COLO668 (cell line): ENCODE measurements around the gene CLP1.
A peak's percentile ranks its signal among the peaks of the same experiment; 100 is the strongest.
"Not testable (repeated sequence)": the region's sequence is repeated elsewhere in the genome, so short reads cannot be mapped to it uniquely, and the experiment has no call there.

Experiments used
- DNase-seq: peaks from one replicate; lab custom pipeline; 2025; ENCODE audit not compliant: unreplicated experiment; lab: John Stamatoyannopoulos, UW

The CLP1 gene

DNA sequence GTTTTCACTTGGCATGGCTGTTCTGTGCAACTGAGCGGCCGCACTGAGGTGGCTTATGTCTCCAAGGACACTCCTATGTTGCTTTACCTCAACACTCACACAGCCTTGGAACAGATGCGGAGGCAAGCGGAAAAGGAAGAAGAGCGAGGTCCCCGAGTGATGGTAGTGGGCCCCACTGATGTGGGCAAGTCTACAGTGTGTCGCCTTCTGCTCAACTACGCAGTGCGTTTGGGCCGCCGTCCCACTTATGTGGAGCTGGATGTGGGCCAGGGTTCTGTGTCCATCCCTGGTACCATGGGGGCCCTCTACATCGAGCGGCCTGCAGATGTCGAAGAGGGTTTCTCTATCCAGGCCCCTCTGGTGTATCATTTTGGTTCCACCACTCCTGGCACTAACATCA lies 2.1 kb downstream of the CLP1 start:
- DNase-seq = no peak

DNA sequence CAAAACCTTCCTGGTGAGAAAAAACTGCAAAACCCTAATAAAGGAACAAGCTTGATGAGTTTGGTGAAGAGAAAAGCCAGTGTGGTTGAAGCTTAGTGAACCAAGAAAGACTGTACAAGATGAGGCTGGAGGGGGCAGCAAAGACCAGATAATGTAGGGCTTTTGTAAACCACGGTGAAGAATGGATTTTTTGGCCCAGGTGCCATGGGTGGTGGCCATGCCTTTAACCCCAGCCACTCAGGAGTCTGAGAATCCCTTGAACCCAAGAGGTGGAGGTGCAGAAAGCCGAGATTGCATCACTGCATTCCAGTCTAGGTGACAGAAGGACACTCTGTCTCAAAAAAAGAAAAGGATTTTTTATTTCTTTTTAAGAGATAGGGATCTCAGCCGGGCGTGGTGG lies 5.3 kb downstream of the CLP1 start:
- DNase-seq = no peak

DNA sequence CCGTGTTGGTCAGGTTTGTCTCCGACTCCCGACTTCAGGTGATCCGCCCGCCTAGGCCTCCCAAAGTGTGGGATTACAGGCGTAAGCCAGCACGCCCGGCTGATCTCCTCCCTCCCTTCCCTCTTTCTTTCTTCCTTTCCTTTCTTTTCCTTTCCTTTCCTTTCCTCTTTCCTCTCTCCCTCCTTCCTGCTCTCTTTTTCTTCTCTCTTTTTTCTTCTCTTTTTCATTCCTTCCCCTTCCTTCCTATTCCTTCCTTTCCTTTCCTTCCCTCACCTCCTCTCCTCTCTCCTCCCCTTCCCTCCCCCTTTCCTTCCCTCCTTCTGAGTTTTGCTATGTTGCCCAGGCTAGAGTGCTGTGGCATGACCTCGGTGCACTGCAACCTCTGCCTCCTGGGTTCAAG lies 6.4 kb downstream of the CLP1 start:
- DNase-seq = no peak

DNA sequence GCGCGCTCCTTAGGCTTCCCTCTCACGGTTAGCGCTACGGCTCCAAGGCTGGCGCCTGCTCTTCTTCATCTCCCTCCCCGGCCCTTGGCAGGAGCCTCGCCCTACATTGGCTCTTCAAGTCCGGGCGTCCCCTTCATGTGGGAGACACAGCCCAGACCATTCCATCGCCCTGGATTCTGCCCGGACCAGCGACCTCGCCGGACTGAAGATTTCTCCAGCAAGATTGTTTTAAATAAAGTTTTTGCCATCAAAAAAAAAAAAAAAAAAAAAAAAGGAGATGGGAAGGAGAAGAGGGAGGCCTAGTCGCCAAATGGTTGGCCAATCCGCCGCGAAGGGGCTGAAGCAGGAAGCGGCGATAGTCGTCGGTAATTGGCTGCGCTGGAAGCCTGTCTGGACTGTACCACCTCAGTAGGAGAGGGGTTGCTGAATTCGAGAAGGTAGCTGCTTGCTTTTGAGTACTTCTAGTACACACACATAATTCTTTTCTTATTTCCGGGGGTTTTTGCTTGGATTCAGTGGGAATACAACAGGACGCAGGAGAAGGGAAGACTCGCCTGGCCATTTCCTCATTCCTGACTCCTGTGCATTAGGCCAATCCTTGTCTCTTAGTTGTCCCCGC lies 9.7 kb downstream of the CLP1 start:
- DNase-seq = peak; percentile 92

DNA sequence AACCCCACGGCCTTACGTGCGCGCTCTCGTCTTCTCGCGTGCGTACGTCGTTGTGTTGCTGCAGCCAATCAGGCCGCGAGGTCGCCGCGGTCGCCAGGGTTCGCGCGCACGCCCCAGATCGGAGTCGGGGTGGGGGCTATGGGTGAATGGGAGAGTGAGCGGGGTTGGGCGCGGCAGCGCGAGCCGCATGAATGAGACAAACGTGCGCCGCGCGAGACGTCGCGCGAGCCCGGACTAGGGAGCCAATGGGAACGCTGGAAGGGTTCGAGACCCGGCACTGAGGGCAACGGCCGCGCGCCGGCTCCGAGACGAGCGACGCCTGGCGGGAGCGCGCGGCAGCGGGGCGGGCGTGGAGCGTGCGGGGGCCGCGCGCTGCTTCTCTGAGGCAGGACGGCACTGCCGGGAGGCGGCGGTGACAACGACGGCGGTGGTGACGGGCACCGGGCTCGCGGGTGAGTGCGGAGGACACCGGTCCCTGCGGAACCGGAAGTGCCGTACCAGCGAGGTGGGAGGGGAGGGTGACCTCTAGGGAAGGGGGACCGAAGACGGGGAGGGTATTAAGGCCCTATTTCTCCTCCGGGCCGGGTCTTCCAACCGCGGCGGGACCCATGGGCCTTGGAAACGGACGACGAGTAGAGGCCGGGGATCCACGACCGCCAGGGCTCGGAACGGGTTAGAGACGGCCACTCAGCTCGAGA lies 10.3 kb downstream of the CLP1 start, which contains the start of gene ZDHHC5:
ZDHHC5 (plus strand) TSS at position 379 of the 698 bp plus-strand sequence. CDS start 4,977 bp downstream, outside the sequence.
- peak; percentile 99 for DNase-seq

- peak; percentile 25 for DNase-seq
These were observed 10.8 kb downstream of the CLP1 start for GRCh38 chr11:57668434-57668782.

- no peak for DNase-seq
These were observed 16.7 kb downstream of the CLP1 start for GRCh38 chr11:57674251-57674650.

DNA sequence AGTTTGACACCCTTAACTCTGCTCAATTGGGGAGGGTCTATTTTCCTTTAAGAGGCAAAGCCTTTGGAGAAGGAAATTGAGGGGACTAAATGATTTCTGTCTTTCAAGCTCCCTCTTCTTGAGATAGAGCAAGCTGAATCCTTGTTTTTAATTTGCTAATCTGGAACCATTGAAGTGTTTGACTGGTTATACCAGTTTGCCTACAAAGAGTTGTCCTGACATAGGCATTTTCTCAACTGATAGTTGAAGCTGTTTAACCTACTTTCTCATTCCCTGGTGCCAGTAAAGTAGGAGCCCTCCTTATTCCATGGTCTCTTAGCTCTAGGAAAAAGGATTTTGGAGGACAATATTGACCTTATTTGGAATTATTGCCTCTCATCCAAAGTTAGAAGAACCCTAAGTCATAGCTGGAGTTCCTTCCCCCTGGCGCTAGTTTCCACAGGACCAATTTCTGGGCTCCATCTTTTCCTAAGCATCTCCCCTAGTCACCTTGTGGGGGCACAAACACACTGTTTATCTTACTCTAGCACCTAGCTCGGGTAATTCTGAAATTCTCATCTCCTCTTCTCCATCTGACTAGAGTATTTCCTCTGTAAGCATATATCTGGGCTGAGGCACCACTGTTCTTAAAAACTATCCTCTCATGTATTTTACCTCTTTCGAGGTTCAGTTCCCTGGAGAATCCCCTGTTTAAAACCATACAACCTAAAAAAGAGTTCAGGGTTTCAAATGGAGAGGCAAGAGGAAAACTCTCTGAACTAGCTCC lies 17.8 kb downstream of the CLP1 start:
- DNase-seq = no peak

- DNase-seq = no peak
These were observed 21.8 kb downstream of the CLP1 start for GRCh38 chr11:57679396-57679795.

DNA sequence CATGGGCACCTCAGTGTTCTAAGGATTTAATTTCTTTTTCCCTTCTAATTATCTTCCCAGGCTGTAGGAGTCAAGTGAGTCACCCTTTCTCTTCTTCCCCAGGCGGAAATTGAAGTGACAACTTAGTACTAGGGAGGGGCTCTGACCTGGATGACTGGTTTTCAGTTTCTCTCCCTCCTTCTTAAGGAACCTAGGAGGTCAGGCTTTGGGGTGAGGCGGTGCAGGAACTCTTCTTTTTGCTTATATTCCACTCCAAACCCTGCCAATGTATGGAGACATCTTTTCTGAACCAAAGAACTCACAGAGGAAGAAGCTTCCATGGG lies 23.0 kb downstream of the CLP1 start:
- DNase-seq = no peak

DNA sequence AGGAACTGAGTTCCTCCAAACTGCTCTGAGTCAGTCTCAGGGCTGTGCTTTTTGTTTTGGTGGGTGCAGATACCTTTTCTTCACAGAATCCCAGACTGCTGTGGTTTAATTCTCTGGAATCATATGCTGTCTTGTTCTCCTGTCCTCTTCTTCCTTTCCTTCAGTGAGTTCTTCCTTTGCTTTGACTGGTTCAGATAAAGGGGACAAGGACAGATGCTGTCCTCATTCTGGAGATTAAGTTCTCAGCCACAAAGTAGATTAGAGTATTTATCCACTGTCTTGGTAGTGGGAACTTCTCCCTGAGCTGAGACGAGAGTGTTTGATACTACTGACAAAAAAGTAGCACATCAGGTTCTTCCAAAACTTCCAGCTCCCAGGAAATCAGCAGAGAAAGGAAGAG lies 23.6 kb downstream of the CLP1 start:
- no peak for DNase-seq

GRCh38 chr11:57690474-57690873 lies 32.9 kb downstream of the CLP1 start:
- not testable (repeated sequence) for DNase-seq

DNA sequence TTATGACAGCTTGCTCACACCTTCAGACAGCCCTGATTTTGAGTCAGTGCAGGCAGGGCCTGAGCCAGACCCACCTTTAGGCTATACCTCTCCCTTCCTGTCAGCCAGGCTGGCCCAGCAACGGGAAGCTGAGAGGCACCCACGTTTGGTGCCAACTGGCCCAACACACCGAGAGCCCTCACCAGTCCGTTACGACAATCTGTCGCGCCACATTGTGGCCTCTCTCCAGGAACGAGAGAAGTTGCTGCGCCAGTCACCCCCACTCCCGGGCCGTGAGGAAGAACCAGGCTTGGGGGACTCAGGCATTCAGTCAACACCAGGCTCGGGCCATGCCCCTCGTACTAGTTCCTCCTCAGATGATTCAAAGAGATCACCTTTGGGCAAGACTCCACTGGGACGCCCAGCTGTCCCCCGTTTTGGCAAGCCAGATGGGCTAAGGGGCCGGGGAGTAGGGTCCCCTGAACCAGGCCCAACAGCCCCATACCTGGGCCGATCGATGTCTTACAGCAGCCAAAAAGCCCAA lies 41.3 kb downstream of the CLP1 start:
- no peak for DNase-seq

DNA sequence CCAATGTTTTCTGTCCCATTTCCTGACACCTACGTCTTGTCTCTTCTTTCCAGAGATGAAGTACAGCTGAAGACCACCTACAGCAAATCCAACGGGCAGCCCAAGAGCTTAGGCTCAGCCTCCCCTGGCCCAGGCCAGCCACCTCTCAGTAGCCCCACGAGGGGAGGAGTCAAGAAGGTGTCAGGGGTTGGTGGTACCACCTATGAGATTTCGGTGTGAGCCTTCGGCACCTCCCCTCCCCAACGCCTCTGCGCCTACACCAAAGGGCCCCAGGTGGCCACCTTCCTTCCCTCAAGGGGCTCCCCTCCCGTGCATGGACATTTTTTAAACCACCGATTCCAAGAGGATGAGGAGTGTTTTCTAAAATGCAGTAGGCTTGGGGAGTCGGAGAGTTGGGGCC lies 42.3 kb downstream of the CLP1 start:
- no peak for DNase-seq

GRCh38 chr11:57700425-57700824 lies 42.9 kb downstream of the CLP1 start:
- no peak for DNase-seq

- DNase-seq = no peak
These were observed 45.8 kb downstream of the CLP1 start for GRCh38 chr11:57703341-57703740.

DNA sequence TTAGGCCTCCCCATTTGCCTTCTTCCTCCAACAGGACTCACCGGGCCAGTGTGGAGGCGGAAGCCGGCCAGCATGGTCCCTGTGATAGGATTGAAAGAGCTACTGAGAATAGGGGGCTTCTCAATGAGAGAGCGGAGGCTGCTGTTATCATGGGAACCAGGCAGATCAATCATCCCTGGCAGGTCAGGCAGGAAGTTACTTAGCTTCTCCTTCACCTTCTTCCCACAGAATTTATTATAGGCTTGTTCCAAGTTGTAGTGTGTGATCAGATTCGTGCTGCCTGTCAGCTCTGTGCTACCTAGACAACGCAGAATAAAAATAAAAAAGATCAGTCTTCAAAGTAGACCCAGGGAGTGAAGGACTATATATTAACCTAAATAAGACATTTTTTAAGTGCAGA lies 47.4 kb downstream of the CLP1 start:
- no peak for DNase-seq

DNA sequence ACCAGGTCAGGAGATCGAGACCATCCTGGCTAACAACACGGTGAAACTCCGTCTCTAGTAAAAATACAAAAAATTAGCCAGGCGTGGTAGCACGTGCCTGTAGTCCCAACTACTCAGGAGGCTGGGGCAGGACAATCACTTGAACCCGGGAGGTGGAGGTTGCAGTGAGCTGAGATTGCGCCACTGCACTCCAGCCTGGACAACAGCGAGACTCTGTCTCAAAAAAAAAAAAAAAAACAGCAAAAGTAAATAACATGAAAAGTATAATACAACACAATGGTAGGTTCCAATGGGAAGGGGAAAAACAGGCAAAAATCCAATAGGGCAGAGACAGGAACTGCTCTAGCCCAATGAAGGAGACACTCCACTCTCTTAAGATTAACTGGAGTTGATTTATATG lies 47.9 kb downstream of the CLP1 start:
- not testable (repeated sequence) for DNase-seq

- no peak for DNase-seq
These were observed 52.3 kb downstream of the CLP1 start for GRCh38 chr11:57709802-57710367.
